T-cell (primary cell): ENCODE measurements around the gene KRT32. TPM values are rescaled to one million over a fixed set of nuclear protein-coding genes. Genes with fewer than 3 reads are reported as not detected.

Experiments
- ATAC-seq, 4 experiments: fragments of 200-7000 bp in 3 of 4; fragments of 150-1000 bp in 1 of 4; cut with Tn5 transposase; replicated peaks in 1 of 4; 1 replicate in 3 of 4; 2 replicates in 1 of 4; pipeline ENCODE4 v1.10.0; 2021; ENCODE audit warnings: moderate library complexity in 3 of 4, mild to moderate bottlenecking in 2 of 4, moderate number of reproducible peaks in 1 of 4
- CTCF ChIA-PET, 2 donors: fragments of 300-600 bp; sonication (Branson Sonifier 250); formaldehyde crosslinking; loops; one replicate each; lab custom pipeline; 2022; ENCODE audit warnings: antibody characterized with exemption in 2 of 2; lab: Charles Lee
- POLR2A ChIA-PET, 2 donors: fragments of 300-600 bp; sonication (Branson Sonifier 250); formaldehyde crosslinking; loops; one replicate each; lab custom pipeline; 2022; ENCODE audit warnings: antibody characterized with exemption in 2 of 2; lab: Charles Lee
- DNase-seq, 35 experiments: peaks; one replicate each; pipeline versions ENCODE4 v3.0.0 to v3.0.0-alpha.2; 2013 to 2023
- H3K27ac ChIP-seq: one replicate; pipeline ENCODE4 v1.5.1; 2013; ENCODE audit warnings: low read length
- H3K27me3 ChIP-seq, 2 experiments: replicated peaks in 1 of 2; 1 replicate in 1 of 2; 2 replicates in 1 of 2; pipeline versions ENCODE4 v1.6.1 to v1.7.0; 2013; ENCODE audit warnings: low read length in 1 of 2, mixed read lengths in 1 of 2; ENCODE audit not compliant: control insufficient read depth in 2 of 2, insufficient read depth in 2 of 2; ENCODE audit errors: extremely low read depth in 1 of 2
- H3K36me3 ChIP-seq, 2 donors: 1 replicate in 1 of 2; 2 replicates in 1 of 2; pipeline versions ENCODE4 v1.6.1 to v1.7.0; 2013; ENCODE audit warnings: low read length in 1 of 2; ENCODE audit not compliant: control insufficient read depth in 2 of 2, insufficient read depth in 1 of 2; ENCODE audit errors: extremely low read depth in 1 of 2
- H3K4me1 ChIP-seq, 2 experiments: 1 replicate in 1 of 2; 2 replicates in 1 of 2; pipeline versions ENCODE4 v1.6.1 to v1.7.0; 2013; ENCODE audit warnings: low read length in 2 of 2, mixed read lengths in 1 of 2; ENCODE audit not compliant: insufficient read depth in 2 of 2, control insufficient read depth in 1 of 2; ENCODE audit errors: extremely low read depth in 1 of 2
- H3K4me3 ChIP-seq, 2 donors: 1 replicate in 1 of 2; 2 replicates in 1 of 2; pipeline versions ENCODE4 v1.5.1 to v1.7.0; 2013; ENCODE audit warnings: mild to moderate bottlenecking in 2 of 2, low read length in 1 of 2, moderate library complexity in 1 of 2; ENCODE audit not compliant: control insufficient read depth in 1 of 2; ENCODE audit errors: extremely low read depth in 1 of 2
- H3K9me3 ChIP-seq: 2 replicates; pipeline ENCODE4 v1.7.0; 2013
- H3K27ac Mint-ChIP-seq, 2 donors: one replicate each; pipeline ENCODE4 v1.8.0; 2020 to 2021; ENCODE audit warnings: mild to moderate bottlenecking in 2 of 2, mixed read lengths in 2 of 2
- H3K27me3 Mint-ChIP-seq, 2 donors: one replicate each; pipeline ENCODE4 v1.8.0; 2021 to 2022; ENCODE audit warnings: mixed read lengths in 2 of 2
- H3K36me3 Mint-ChIP-seq: one replicate; pipeline ENCODE4 v1.8.0; 2021; ENCODE audit warnings: mixed read lengths
- H3K4me1 Mint-ChIP-seq, 3 donors: one replicate each; pipeline ENCODE4 v1.8.0; 2020 to 2022; ENCODE audit warnings: mixed read lengths in 3 of 3, mild to moderate bottlenecking in 1 of 3
- H3K4me3 Mint-ChIP-seq, 3 donors: one replicate each; pipeline ENCODE4 v1.8.0; 2020 to 2022; ENCODE audit warnings: mild to moderate bottlenecking in 3 of 3, mixed read lengths in 3 of 3, moderate library complexity in 3 of 3
- H3K9me3 Mint-ChIP-seq, 3 donors: one replicate each; pipeline ENCODE4 v1.8.0; 2020 to 2022; ENCODE audit warnings: mixed read lengths in 3 of 3
- WGBS: methylation state at CpG from one replicate; pipeline ENCODE4 v1.1.5; 2013; ENCODE audit warnings: missing lambda C conversion rate; ENCODE audit not compliant: insufficient coverage; 5-methylcytosine and 5-hydroxymethylcytosine counted together
- total RNA-seq, 35 experiments: library from RNA in 6 of 35; stranded (reverse) in 6 of 35; fragments of 120-200 nt in 1 of 35; gene quantifications; one replicate each; pipeline versions ENCODE4 v1.2.1 to v1.2.4 and lab custom pipeline; 2013 to 2026

The KRT32 gene
- total RNA-seq, 5 donors from 2014 or later (not counting 1 experiment from before 2014, with no cell fraction given), result not detected

DNA sequence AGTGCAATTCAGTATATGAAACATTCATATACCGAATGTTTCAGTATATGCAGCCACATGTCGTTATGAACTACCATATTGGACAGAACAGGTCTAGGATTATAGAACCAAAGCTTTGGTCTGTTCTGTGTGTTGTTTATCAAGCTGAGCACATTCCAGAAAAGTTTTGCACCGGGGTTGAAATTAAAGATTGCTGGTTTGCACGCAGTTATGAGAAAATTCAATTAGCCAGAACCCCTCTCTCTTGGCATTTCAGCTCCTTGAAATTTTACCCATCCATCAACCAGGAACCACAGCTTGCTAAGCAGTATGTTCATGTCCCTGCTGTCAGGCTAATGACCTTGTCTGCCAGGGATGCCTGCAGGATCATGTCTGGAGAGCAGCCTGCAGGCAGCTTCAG, 9.5 kb downstream of the KRT32 start:
- Histone ChIP-seq H3K4me1 (no peaks in the 10 kb centered on the region), H3K27me3 (no peaks in the 10 kb centered on the region), H3K27ac (no peak overlapping the region), H3K9me3 (no peaks in the 10 kb centered on the region), H3K4me3 (no peak overlapping the region), H3K36me3 (no peaks in the 10 kb centered on the region)
- H3K27ac Mint-ChIP-seq, result no peak overlapping the region
- no peaks in the 10 kb centered on the region for H3K9me3 Mint-ChIP-seq
- H3K4me1 Mint-ChIP-seq, result no peaks in the 10 kb centered on the region
- DNase-seq, result no peak
- no peak overlapping the region for H3K4me3 Mint-ChIP-seq
- ATAC-seq, result no peak
- peaks cover 2 to 4% of the 10 kb centered on the region in 2 donors for H3K27me3 Mint-ChIP-seq
- 96% methylated on average over 4 of the region's 4 CpGs for WGBS
- no peaks in the 10 kb centered on the region for H3K36me3 Mint-ChIP-seq
- POLR2A ChIA-PET, result no interaction called here
- CTCF ChIA-PET, result no interaction called here

DNA sequence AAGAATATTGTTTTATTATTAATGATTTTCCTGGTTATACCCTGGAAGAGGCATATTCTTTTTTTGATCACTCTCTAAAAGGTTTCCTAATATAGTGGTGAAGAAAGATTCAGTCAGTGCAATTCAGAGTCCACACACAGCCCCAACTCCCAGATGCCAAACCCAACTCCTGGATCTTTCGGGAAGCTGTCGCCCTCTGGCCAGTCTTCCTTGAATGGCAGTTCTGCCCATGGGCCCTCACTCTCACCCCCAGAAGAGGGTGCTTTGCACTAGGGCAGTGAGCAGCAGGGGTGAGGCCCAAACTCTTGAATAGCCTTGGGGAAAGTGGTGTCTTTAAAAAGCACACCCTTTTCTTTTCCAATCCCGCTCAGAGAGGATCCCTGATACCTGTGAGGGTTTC, 11.0 kb downstream of the KRT32 start:
- Mint-ChIP-seq H3K9me3 (no peaks in the 10 kb centered on the region), H3K4me3 (no peak overlapping the region), H3K36me3 (no peaks in the 10 kb centered on the region), H3K27me3 (peaks cover 4 to 5% of the 10 kb centered on the region in 2 donors), H3K27ac (no peak overlapping the region), H3K4me1 (no peaks in the 10 kb centered on the region)
- no peak overlapping the region for H3K4me3 ChIP-seq
- no peak overlapping the region for H3K27ac ChIP-seq
- no peaks in the 10 kb centered on the region for H3K36me3 ChIP-seq
- CTCF ChIA-PET, result no interaction called here
- POLR2A ChIA-PET, result no interaction called here
- no peaks in the 10 kb centered on the region for H3K9me3 ChIP-seq
- no peak for DNase-seq
- WGBS, result no CpG with 5 or more reads among the region's 3 CpGs
- no peak for ATAC-seq
- H3K27me3 ChIP-seq, result no peaks in the 10 kb centered on the region
- H3K4me1 ChIP-seq, result no peaks in the 10 kb centered on the region

DNA sequence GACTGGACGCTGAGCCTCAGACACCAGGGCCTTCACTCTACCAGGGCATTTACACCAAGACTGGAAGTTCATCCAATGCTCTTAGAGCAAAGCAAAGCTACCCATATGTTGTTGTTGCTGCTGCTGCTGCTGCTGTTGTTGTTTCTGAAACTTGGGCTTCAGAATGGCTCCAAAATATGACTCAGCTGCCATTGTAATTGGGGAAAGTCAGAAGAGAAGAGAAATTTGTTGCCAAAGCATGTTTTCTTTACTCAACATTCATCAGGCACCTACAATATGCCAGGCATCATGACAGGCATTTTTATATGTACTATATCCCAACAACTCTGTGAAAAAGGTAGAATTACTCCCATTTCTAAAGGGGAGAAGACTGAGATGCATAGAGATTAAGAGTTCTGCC, 11.9 kb downstream of the KRT32 start:
- ATAC-seq, result no peak
- H3K36me3 ChIP-seq, result no peaks in the 10 kb centered on the region
- no peak for DNase-seq
- H3K27me3 ChIP-seq, result no peaks in the 10 kb centered on the region
- Mint-ChIP-seq H3K9me3 (no peaks in the 10 kb centered on the region), H3K27ac (no peak overlapping the region), H3K4me3 (no peak overlapping the region), H3K27me3 (peaks cover 5% of the 10 kb centered on the region in 2 donors), H3K4me1 (no peaks in the 10 kb centered on the region), H3K36me3 (no peaks in the 10 kb centered on the region)
- no CpG with 5 or more reads among the region's 1 CpG for WGBS
- no peak overlapping the region for H3K27ac ChIP-seq
- CTCF ChIA-PET, result no interaction called here
- POLR2A ChIA-PET, result no interaction called here
- no peak overlapping the region for H3K4me3 ChIP-seq
- no peaks in the 10 kb centered on the region for H3K4me1 ChIP-seq
- H3K9me3 ChIP-seq, result no peaks in the 10 kb centered on the region

GRCh38 chr17:41453066-41453465, 14.1 kb downstream of the KRT32 start:
- peaks cover 0 to 12% of the 10 kb centered on the region in 2 experiments for H3K27me3 ChIP-seq
- no peak for ATAC-seq
- 40% methylated on average over 1 of the region's 3 CpGs for WGBS
- H3K36me3 Mint-ChIP-seq, result no peaks in the 10 kb centered on the region
- H3K27ac Mint-ChIP-seq, result no peak overlapping the region
- POLR2A ChIA-PET, result no interaction called here
- no peaks in the 10 kb centered on the region for H3K9me3 ChIP-seq
- no peak for DNase-seq
- peaks cover 5 to 7% of the 10 kb centered on the region in 2 donors for H3K27me3 Mint-ChIP-seq
- H3K36me3 ChIP-seq, result no peaks in the 10 kb centered on the region
- no peak overlapping the region for H3K27ac ChIP-seq
- H3K9me3 Mint-ChIP-seq, result no peaks in the 10 kb centered on the region
- H3K4me3 Mint-ChIP-seq, result no peak overlapping the region
- CTCF ChIA-PET, result interaction anchor here in 1 of 2 donors (0.9 kb wide), 1 partner anchor 82 kb away, joined by 3 read pairs; no protein-coding TSS in a partner anchor
- no peak overlapping the region for H3K4me3 ChIP-seq
- H3K4me1 Mint-ChIP-seq, result no peaks in the 10 kb centered on the region
- no peaks in the 10 kb centered on the region for H3K4me1 ChIP-seq

DNA sequence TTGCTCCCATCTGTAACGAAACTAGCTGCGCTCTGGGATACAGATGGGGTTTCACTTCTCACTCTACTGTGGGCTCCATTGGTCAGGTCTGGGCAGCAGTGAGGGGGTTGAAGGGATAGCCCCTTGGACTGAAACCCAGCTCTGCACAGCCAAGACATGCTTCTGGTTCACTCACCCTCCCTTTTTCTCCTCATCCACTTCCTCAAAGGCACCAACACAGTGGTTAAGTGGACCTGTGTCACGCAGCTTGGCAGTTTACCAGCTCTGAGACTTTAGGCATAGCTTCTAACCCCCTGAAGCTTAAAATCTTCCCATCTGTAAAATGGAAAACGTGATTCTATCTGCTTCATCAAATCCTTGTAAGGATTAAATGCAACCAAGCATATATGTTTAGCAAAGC, 14.9 kb downstream of the KRT32 start:
- H3K4me3 ChIP-seq, result no peak overlapping the region
- H3K9me3 Mint-ChIP-seq, result no peaks in the 10 kb centered on the region
- H3K36me3 Mint-ChIP-seq, result no peaks in the 10 kb centered on the region
- ChIA-PET POLR2A (no interaction called here), CTCF (interaction anchor here (0.6 to 0.9 kb wide), 2 partner anchors 81 to 130 kb away, joined by 3 read pairs; no protein-coding TSS in a partner anchor)
- no peak overlapping the region for H3K4me3 Mint-ChIP-seq
- H3K27ac ChIP-seq, result no peak overlapping the region
- ATAC-seq, result no peak
- no peaks in the 10 kb centered on the region for H3K4me1 Mint-ChIP-seq
- no peaks in the 10 kb centered on the region for H3K9me3 ChIP-seq
- H3K27me3 ChIP-seq, result peaks cover 0 to 15% of the 10 kb centered on the region in 2 experiments
- H3K4me1 ChIP-seq, result no peaks in the 10 kb centered on the region
- no CpG with 5 or more reads among the region's 4 CpGs for WGBS
- DNase-seq, result no peak
- H3K36me3 ChIP-seq, result no peaks in the 10 kb centered on the region
- no peak overlapping the region for H3K27ac Mint-ChIP-seq
- peaks cover 5 to 7% of the 10 kb centered on the region in 2 donors for H3K27me3 Mint-ChIP-seq

DNA sequence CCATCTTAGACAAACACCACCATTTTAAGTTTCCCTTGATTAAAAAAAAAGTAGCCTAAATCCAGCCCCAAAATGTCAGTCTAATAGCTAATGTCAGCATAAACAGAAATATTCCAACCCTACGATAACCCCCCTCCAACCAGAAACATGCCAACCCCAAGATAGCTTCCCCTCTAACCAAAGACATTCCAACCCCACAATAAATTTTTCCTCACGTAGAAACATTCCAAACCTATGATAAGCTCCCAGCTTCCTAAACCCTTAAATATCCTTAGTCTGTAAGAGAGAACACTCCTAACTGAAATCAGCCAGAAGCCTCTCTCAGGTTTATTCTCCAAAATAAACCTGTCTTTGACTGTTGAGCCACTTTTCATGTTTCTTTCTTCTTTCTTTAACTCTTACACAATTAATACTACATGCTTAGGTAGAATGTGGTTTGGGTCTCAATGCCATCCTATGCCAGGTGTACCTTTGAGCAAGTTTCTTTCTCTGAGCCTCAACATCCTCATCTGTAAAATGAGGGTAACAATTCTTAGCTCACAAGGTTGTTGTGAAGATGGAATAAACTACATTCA, 15.9 kb downstream of the KRT32 start:
- Histone ChIP-seq H3K4me3 (no peak overlapping the region), H3K9me3 (no peaks in the 10 kb centered on the region), H3K27ac (no peak overlapping the region), H3K4me1 (no peaks in the 10 kb centered on the region), H3K36me3 (no peaks in the 10 kb centered on the region), H3K27me3 (peaks cover 0 to 15% of the 10 kb centered on the region in 2 experiments)
- ChIA-PET POLR2A (no interaction called here), CTCF (no interaction called here)
- Mint-ChIP-seq H3K4me3 (no peak overlapping the region), H3K36me3 (no peaks in the 10 kb centered on the region), H3K4me1 (peaks cover 0 to 2% (median 0%) of the 10 kb centered on the region in 3 donors), H3K27ac (no peak overlapping the region), H3K9me3 (no peaks in the 10 kb centered on the region), H3K27me3 (peaks cover 5 to 7% of the 10 kb centered on the region in 2 donors)
- ATAC-seq (no peak), DNase-seq (no peak)
- 88% methylated on average over 2 of the region's 2 CpGs for WGBS
